NOMO-1 treated with dmso at 0.1 percent for 144 hours (cell line): ENCODE measurements around the gene MCUB.

Experiments
- DNase-seq: peaks from one replicate; lab custom pipeline; 2025; ENCODE audit not compliant: unreplicated experiment; lab: John Stamatoyannopoulos, UW

MCUB gene

DNA sequence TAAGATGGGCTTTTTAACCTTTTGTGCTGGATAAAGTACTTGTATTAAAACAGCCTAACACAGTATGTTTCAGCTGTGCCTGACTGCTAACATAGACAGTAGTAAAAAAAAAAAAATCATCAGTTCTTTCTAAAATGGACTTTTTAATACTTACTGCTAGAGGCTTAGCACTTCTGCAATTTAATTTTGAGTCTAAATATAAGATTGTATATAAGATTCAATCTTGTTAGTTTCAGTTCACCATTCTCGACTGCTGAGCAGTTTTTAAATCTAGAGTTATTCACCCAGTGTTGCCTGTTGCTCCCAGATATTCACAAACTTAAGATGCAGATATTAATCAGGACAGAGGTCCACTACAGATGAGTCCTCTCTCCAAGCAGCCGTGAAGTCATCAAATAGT, 163.1 kb downstream of the MCUB start:
- DNase-seq: no peak

DNA sequence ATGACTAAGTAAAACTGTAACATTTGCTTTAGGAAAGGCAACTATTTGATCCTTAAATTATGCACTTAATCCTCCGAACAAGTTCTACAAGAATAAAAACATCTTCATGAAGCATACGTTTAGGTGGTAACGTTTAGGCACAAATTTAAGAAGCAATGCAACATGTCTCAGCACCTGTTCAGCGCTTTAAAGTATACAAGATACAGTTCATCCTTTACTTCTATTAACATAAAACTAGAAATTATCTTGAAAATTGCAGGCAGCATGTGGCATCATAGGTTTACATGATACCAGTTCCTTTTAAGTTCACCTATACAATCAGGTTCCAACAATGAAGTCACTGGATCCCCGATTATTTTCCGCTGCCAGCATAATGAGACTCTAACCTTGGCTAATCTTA, 168.3 kb downstream of the MCUB start:
- no peak for DNase-seq

DNA sequence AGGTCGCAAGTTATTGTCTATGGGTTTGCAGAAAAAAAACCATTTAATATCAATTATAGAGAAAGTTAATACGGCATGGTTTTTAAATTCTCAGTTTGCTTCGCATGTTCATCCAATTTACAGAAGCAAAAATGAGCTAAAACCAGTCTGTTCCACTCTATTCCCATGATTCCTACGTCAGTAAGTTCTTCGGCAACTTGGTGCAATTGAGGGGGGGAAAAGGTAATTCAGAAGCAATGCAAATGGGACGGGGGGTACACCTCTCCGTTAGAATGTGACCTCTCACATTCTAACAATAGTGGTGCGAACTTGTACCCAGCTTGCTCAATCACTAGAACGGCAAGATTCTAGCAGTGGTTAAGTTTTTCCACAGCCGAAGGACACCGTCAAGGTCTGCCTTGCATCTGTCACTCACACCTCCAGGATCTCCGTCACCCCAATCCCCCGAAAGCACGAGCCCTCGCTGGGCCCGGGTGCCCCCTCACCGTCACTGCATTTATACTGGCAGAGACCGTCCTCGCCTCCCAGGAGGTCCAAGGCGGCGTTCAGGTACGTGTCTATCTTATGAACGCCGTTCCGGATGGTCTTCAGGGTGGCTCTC, 169.2 kb downstream of the MCUB start:
- no peak for DNase-seq

DNA sequence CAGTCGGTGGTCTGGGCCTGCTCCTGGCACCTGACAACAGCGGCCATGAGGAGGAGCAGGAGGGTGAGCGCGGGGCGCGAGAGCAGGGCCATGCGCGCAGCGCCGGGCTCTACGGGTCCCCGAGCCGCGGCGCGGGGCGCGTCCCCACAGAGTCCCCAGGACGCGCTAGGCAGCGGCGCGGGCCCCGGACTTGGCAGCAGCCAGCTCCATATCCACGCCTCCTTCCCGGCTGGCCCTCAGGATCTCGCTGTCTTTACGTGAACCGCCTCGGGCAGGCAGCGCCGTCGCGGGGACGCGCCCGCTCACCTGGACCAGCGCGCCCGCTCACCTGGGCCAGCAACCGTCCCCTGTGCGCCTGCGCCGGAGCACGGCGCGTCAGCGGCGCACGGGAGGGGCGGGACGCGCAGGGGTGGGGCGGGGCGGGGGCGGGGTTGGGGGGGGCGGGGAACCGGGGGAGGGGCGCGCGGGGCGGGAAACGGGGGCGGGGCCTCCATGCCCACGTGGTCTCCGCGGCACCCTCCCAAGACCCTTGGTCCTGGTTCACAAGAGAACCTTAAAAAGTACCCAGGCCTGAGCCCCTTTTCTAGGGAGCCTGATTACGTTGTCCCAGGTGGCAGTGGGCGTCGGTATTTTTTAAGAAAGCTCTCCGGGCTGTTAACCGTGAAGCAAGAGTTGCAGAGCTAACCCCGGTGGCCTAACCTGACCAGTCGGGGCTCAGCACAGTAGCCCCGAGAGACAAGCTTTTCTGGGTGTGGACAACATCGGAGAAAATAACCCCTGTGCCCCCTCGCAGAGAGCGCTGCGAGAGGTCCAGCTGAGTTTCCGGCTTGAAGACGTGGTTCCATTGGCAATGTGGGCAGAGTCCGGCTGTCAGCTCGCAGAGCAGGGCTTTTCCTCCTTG, 169.9 kb downstream of the MCUB start, which contains the start of gene PLA2G12A:
PLA2G12A (minus strand) TSS at position 353 of the 901 bp plus-strand sequence; CDS start at position 92, 261 bp downstream.
- peak; percentile 37 for DNase-seq

DNA sequence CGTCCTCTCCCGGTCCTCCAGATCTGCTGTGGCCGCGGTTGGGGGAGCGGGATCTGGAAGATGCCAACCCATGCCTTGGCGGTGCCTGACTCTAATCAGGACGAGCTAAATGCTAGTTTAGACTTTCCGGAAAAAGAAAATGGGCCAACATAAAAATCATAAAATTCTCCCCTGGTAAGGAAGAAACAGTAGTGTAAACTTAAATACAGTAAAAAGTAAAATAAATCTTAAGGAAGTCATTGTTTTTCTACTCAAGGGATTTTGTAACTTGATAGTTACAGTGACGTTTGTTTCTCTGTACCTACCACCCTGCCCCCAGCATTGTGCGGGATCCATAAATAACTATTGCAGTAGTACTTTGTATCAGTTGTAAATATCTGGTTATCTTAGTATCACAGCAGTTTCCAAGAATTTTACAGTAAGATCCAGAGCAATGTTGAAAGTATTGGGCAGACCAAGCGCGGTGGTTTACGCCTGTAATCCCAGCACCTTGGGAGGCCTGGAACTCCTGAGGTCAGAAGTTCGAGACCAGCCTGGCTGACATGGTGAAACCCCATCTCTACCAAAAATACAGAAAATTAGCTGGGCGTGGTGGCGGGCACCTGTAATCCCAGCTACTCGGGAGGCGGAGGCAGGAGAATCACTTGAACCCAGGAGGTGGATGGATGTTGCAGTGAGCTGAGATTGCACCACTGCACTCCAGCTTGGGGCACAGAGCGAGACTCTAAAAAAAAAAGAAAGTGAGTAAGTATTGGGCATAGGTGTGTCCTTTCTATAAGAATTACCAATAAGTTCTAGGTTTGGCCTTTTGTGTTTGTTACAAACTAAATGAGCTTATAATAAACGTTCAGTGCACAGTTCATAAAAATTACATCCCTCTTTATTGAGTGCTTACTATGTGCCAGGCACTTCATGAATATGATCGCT, 170.8 kb downstream of the MCUB start:
- no peak for DNase-seq

DNA sequence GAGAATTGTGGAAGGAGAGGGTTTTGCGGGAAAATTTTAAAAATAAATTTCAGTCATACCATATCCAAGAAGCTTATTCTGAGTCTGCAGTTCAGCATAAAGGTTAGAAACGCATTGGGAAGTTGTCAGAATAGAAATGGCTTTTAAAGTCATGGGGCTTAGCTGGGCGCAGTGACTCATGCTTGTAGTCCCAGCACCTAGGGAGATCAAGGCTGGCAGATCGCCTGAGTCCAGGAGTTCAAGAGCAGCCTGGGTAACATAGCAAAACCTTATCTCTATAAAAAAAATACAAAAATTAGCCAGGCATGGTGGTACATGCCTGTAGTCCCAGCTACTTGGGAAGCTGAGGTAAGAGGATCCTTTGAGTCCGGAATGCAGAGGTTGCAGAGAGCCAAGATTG, 173.7 kb downstream of the MCUB start:
- no peak for DNase-seq

DNA sequence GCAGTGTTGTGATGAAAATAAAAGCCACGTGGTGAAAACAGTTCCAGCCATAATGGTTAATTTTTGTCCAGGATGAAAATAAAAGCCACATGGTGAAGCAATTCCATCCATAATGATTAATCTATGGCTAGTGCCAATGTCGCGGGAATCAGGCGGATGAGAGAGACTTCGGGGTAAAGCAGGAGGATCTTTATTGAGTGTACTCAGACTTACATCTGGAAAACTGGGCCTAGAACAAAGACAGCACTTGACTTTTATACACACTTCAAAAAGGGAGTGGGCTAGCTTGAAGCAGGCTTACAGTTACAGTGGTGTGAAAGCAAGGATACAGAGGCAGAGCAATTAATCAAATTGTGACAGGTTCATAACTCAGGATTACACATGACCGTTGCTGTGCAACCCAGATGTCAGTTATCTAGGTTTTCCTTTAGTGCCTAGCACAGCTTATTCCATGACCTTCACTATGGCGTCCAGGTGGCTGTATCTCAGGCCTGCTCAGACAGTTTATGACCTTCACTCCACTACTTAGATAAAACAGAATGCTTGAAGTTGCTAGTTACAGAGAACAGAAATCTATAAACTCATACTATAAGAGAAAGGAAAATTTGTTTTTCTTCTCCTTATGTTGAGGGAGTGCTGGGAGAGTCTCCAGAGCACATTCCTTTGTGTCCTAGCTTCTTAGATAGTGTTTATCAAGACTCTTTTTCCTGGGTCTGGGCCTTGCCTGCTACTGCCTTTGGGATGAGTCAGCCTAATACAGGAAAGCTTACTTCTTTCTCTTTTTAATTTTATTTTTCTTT, 175.7 kb downstream of the MCUB start:
- DNase-seq: no peak
